Right lung (tissue), 5 donors: ENCODE data around the gene SMTNL1. TPM values are rescaled to one million over a fixed set of nuclear protein-coding genes. Genes with fewer than 3 reads are reported as not detected.
"Not testable (repeated sequence)": the region's sequence is repeated elsewhere in the genome, so short reads cannot be mapped to it uniquely, and the experiment has no call there.

Experiments used
- DNase-seq, 2 donors: peaks; one replicate each; pipeline ENCODE4 v3.0.0-alpha.2; 2013
- polyA plus RNA-seq, 5 donors: library from polyadenylated mRNA; unstranded; fragments of 120-200 nt; gene quantifications; one replicate each; pipeline versions ENCODE4 v1.2.1 to v1.2.3, GENCODE V29; 2013; ENCODE audit warnings: inconsistent platforms in 1 of 5, low replicate concordance in 1 of 5; ENCODE audit not compliant: insufficient read length in 5 of 5, insufficient read depth in 1 of 5

The SMTNL1 gene
- polyA plus RNA-seq, 5 donors: 0.48 to 9.2 (median 0.59) TPM

- DNase-seq: no peak
These were observed 28.8 kb upstream of the SMTNL1 start for GRCh38 chr11:57508341-57509170.

- DNase-seq: no peak
These were observed 25.5 kb upstream of the SMTNL1 start for GRCh38 chr11:57511741-57512430.

GRCh38 chr11:57512646-57513451 lies 24.5 kb upstream of the SMTNL1 start:
- no peak for DNase-seq

GRCh38 chr11:57513452-57513795 lies 24.0 kb upstream of the SMTNL1 start:
- DNase-seq: no peak

GRCh38 chr11:57513911-57514537 lies 23.4 kb upstream of the SMTNL1 start:
- DNase-seq: no peak

- peak in 1 of 2 donors; percentile 34 for DNase-seq
These were observed 22.7 kb upstream of the SMTNL1 start for GRCh38 chr11:57514538-57515331.

GRCh38 chr11:57515332-57516060 lies 21.9 kb upstream of the SMTNL1 start, which contains the start of gene SLC43A1:
Gene SLC43A1, minus strand, starts transcription at chr11:57515702. Its CDS starts 1,591 bp downstream, at chr11:57514111.
- peak; percentile 58 to 65 for DNase-seq

GRCh38 chr11:57516061-57516443 lies 21.3 kb upstream of the SMTNL1 start:
- DNase-seq: no peak

- no peak for DNase-seq
These were observed 16.3 kb upstream of the SMTNL1 start for GRCh38 chr11:57521116-57521515.

- no peak for DNase-seq
These were observed 14.0 kb upstream of the SMTNL1 start for GRCh38 chr11:57523419-57523818.

GRCh38 chr11:57527056-57527631 lies 10.3 kb upstream of the SMTNL1 start:
- peak; percentile 49 to 64 for DNase-seq

GRCh38 chr11:57529012-57529411 lies 8.4 kb upstream of the SMTNL1 start:
- no peak for DNase-seq

GRCh38 chr11:57530215-57530595 lies 7.2 kb upstream of the SMTNL1 start:
- no peak for DNase-seq

- DNase-seq: peak; percentile 93 to 96
These were observed 6.5 kb upstream of the SMTNL1 start, which contains the start of gene TIMM10 for GRCh38 chr11:57530596-57531507. Gene TIMM10, minus strand, starts transcription at chr11:57530754. Its CDS starts 565 bp downstream, at chr11:57530189.

- DNase-seq: not testable (repeated sequence)
These were observed 2.9 kb upstream of the SMTNL1 start for GRCh38 chr11:57534449-57534848.

GRCh38 chr11:57539342-57539741 lies 1.9 kb downstream of the SMTNL1 start:
- DNase-seq: no peak

- DNase-seq: no peak
These were observed 3.8 kb downstream of the SMTNL1 start for GRCh38 chr11:57541169-57541568.

GRCh38 chr11:57542582-57542981 lies 5.2 kb downstream of the SMTNL1 start:
- DNase-seq: no peak

- DNase-seq: no peak
These were observed 6.2 kb downstream of the SMTNL1 start for GRCh38 chr11:57543593-57543992.
